HCT116 (cell line): Measurements from ENCODE around the gene TMPRSS9. TPM values are rescaled to one million over a fixed set of nuclear protein-coding genes. Genes with fewer than 3 reads are reported as not detected.

Experiments
- ATAC-seq: fragments of 200-7000 bp; cut with Tn5 transposase; 2 replicates; pipeline ENCODE4 v1.9.1; 2020; ENCODE audit warnings: mild to moderate bottlenecking, moderate library complexity
- Bru-seq: library from RNA; stranded (reverse); fragments of 400-500 nt; gene quantifications from one replicate; lab custom pipeline; 2021; lab: Mats Ljungman, UMichigan
- BruChase-seq, 2 experiments: library from RNA; stranded (reverse); fragments of 400-500 nt; gene quantifications; one replicate each; lab custom pipeline; 2021; lab: Mats Ljungman, UMichigan
- BruUV-seq: library from RNA; stranded (reverse); fragments of 400-500 nt; replicated peaks from 2 replicates; lab custom pipeline; 2021; lab: Mats Ljungman, UMichigan
- CTCF ChIA-PET: fragments of 300-600 bp; sonication (Branson Sonifier 250); formaldehyde crosslinking; loops from one replicate; lab custom pipeline; 2021; ENCODE audit warnings: antibody characterized with exemption; lab: Charles Lee
- POLR2A ChIA-PET: fragments of 300-600, 350-600 bp; sonication (Branson Sonifier 250); formaldehyde crosslinking; loops from one replicate; lab custom pipeline; 2021; ENCODE audit warnings: antibody characterized with exemption; lab: Charles Lee
- RAD21 ChIA-PET, 2 experiments: fragments of 300-600 bp; sonication (Branson Sonifier 250); formaldehyde crosslinking; loops; one replicate each; lab custom pipeline; 2023; ENCODE audit warnings: low total read pairs in 2 of 2; ENCODE audit not compliant: uncharacterized antibody in 2 of 2, unreplicated experiment in 2 of 2, low non-redundant PET in 1 of 2; lab: Charles Lee
- DNase-seq: peaks from one replicate; pipeline ENCODE4 v3.0.0-alpha.2; 2010; ENCODE audit warnings: low read depth, low spot score
- H2AFZ ChIP-seq: fragments of 200-600 bp; shearing (Covaris generic), sonication (generic); 2 replicates; pipeline ENCODE4 v1.6.1; 2017; ENCODE audit warnings: low read depth, mixed run types, mixed read lengths, antibody characterized with exemption, low read length; ENCODE audit not compliant: poor library complexity, severe bottlenecking
- H3K27ac ChIP-seq: 2 replicates; pipeline ENCODE4 v1.5.1; 2012; ENCODE audit warnings: low read depth, low read length
- H3K27me3 ChIP-seq: fragments of 200-600 bp; sonication (generic); 2 replicates; pipeline ENCODE4 v1.6.1; 2016; ENCODE audit warnings: mixed run types, low read length, mixed read lengths; ENCODE audit not compliant: insufficient read depth
- H3K36me3 ChIP-seq, 2 experiments: fragments of 200-500 bp in 1 of 2; fragments of 200-600 bp in 1 of 2; sonication (Bioruptor generic) in 1 of 2; sonication (generic) in 1 of 2; 2 replicates each; pipeline versions ENCODE4 v1.5.1 to v1.6.1; 2014 to 2016; ENCODE audit warnings: low read length in 2 of 2, inconsistent platforms in 1 of 2, mixed read lengths in 1 of 2, mixed run types in 1 of 2; ENCODE audit not compliant: insufficient read depth in 2 of 2, control insufficient read depth in 1 of 2
- H3K4me1 ChIP-seq, 2 experiments: fragments of 200-600 bp in 1 of 2; sonication (generic) in 1 of 2; 2 replicates each; pipeline versions ENCODE4 v1.5.1 to v1.6.1; 2012 to 2017; ENCODE audit warnings: low read length in 2 of 2, inconsistent platforms in 1 of 2, mild to moderate bottlenecking in 1 of 2, mixed read lengths in 1 of 2, mixed run types in 1 of 2, moderate library complexity in 1 of 2; ENCODE audit not compliant: insufficient read depth in 2 of 2, control insufficient read depth in 1 of 2
- H3K4me2 ChIP-seq: fragments of 200-600 bp; sonication (generic); 2 replicates; pipeline ENCODE4 v1.6.1; 2017; ENCODE audit warnings: mixed run types, low read length, mixed read lengths
- H3K4me3 ChIP-seq, 2 experiments: fragments of 200-600 bp in 1 of 2; sonication (generic) in 1 of 2; replicated peaks in 1 of 2; 2 replicates each; pipeline ENCODE4 v1.5.1; 2011 to 2016; ENCODE audit warnings: low read length in 2 of 2, control low read depth in 1 of 2, low read depth in 1 of 2, mild to moderate bottlenecking in 1 of 2, mixed read lengths in 1 of 2, mixed run types in 1 of 2
- H3K79me2 ChIP-seq: fragments of 200-600 bp; sonication (generic); 2 replicates; pipeline ENCODE4 v1.6.1; 2017; ENCODE audit warnings: mild to moderate bottlenecking, mixed run types, low read length, moderate library complexity, mixed read lengths; ENCODE audit not compliant: insufficient read depth
- H3K9ac ChIP-seq: fragments of 200-600 bp; sonication (generic); 2 replicates; pipeline ENCODE4 v1.6.1; 2016; ENCODE audit warnings: low read length, mixed read lengths
- H3K9me2 ChIP-seq: fragments of 200-600 bp; sonication (generic), shearing (Covaris generic); 2 replicates; pipeline ENCODE4 v1.6.1; 2017; ENCODE audit warnings: mixed run types, mild to moderate bottlenecking, moderate library complexity; ENCODE audit not compliant: insufficient read depth
- H3K9me3 ChIP-seq, 2 experiments: fragments of 200-500 bp in 1 of 2; fragments of 200-600 bp in 1 of 2; sonication (Bioruptor generic) in 1 of 2; sonication (generic) in 1 of 2; 2 replicates each; pipeline ENCODE4 v1.6.1; 2014 to 2017; ENCODE audit warnings: low read length in 2 of 2, mixed read lengths in 2 of 2, inconsistent platforms in 1 of 2, low read depth in 1 of 2, mild to moderate bottlenecking in 1 of 2, mixed run types in 1 of 2, moderate library complexity in 1 of 2; ENCODE audit not compliant: control insufficient read depth in 1 of 2, insufficient read depth in 1 of 2
- H4K20me1 ChIP-seq: fragments of 200-600 bp; sonication (generic), shearing (Covaris generic); 2 replicates; pipeline ENCODE4 v1.6.1; 2017; ENCODE audit warnings: mixed run types, mild to moderate bottlenecking, moderate library complexity; ENCODE audit not compliant: insufficient read depth
- ATF3 ChIP-seq: IDR thresholded peaks from 2 replicates; pipeline ENCODE4 v1.6.1; 2012
- CBX3 ChIP-seq: IDR thresholded peaks from 2 replicates; pipeline ENCODE4 v1.6.1; 2012; ENCODE audit warnings: low read depth
- CTCF ChIP-seq, 3 experiments: fragments of 200-600 bp in 1 of 3; sonication (generic) in 1 of 3; IDR thresholded peaks in 2 of 3; conservative IDR thresholded peaks in 1 of 3; 2 replicates each; pipeline ENCODE4 v1.5.1; 2012 to 2017; ENCODE audit warnings: low read depth in 2 of 3, low read length in 2 of 3, antibody characterized with exemption in 1 of 3, borderline replicate concordance in 1 of 3, control low read depth in 1 of 3, mild to moderate bottlenecking in 1 of 3, mixed read lengths in 1 of 3, mixed run types in 1 of 3, moderate library complexity in 1 of 3; ENCODE audit not compliant: insufficient read depth in 1 of 3
- ELF1 ChIP-seq: IDR thresholded peaks from 2 replicates; pipeline ENCODE4 v1.6.1; 2012; ENCODE audit warnings: low read depth, borderline replicate concordance
- EZH2phosphoT487 ChIP-seq: fragments of 200-600 bp; IDR thresholded peaks from 2 replicates; pipeline ENCODE4 v1.6.1; 2018; ENCODE audit warnings: antibody characterized with exemption, borderline replicate concordance
- FOSL1 ChIP-seq: IDR thresholded peaks from 2 replicates; pipeline ENCODE4 v1.6.1; 2012; ENCODE audit warnings: low read depth
- JUND ChIP-seq: IDR thresholded peaks from 2 replicates; pipeline ENCODE4 v1.6.1; 2012
- POLR2A ChIP-seq: IDR thresholded peaks from 2 replicates; pipeline ENCODE4 v1.7.0; 2011; ENCODE audit warnings: borderline replicate concordance; ENCODE audit not compliant: insufficient read depth, insufficient read length; ENCODE audit errors: extremely low read depth
- POLR2AphosphoS5 ChIP-seq: IDR thresholded peaks from 2 replicates; pipeline ENCODE4 v1.6.1; 2011; ENCODE audit warnings: mild to moderate bottlenecking, low read depth, low read length, moderate library complexity
- RAD21 ChIP-seq: IDR thresholded peaks from 2 replicates; pipeline ENCODE4 v1.6.1; 2012; ENCODE audit warnings: low read depth, mild to moderate bottlenecking
- REST ChIP-seq: IDR thresholded peaks from 2 replicates; pipeline ENCODE4 v1.6.1; 2012; ENCODE audit warnings: low read depth
- SIN3A ChIP-seq: IDR thresholded peaks from 2 replicates; pipeline ENCODE4 v1.6.1; 2012; ENCODE audit warnings: low read depth
- SRF ChIP-seq: IDR thresholded peaks from 2 replicates; pipeline ENCODE4 v1.6.1; 2012; ENCODE audit warnings: low read depth
- TCF7L2 ChIP-seq: IDR thresholded peaks from 2 replicates; pipeline ENCODE4 v1.7.0; 2011; ENCODE audit warnings: borderline replicate concordance, inconsistent platforms; ENCODE audit not compliant: insufficient read depth, insufficient read length; ENCODE audit errors: extremely low read depth
- YY1 ChIP-seq: IDR thresholded peaks from 2 replicates; pipeline ENCODE4 v1.6.1; 2011; ENCODE audit warnings: low read length, low read depth, moderate library complexity, mild to moderate bottlenecking; ENCODE audit not compliant: insufficient replicate concordance; ENCODE audit errors: extremely low read depth
- ZBTB33 ChIP-seq: IDR thresholded peaks from 2 replicates; pipeline ENCODE4 v1.6.1; 2011; ENCODE audit warnings: mild to moderate bottlenecking, low read length, moderate library complexity; ENCODE audit not compliant: insufficient replicate concordance; ENCODE audit errors: extremely low read depth
- ZFX ChIP-seq: fragments of 450-650 bp; IDR thresholded peaks from 2 replicates; pipeline ENCODE4 v1.6.1; 2017
- intact Hi-C: fragments of 100-400 bp; cut with micrococcal nuclease; formaldehyde crosslinking; loops from 2 replicates; pipeline ENCODE4 v1.10.0; 2022
- long read RNA-seq: library from polyadenylated mRNA; unstranded; transcript quantifications from one replicate; pipeline ENCODE4 v2.0.0, GENCODE V29; 2021; ENCODE audit not compliant: unreplicated experiment
- polyA plus RNA-seq: library from polyadenylated mRNA; unstranded; fragments of >200 nt; gene quantifications from 2 replicates; pipeline ENCODE4 v1.2.1, GENCODE V29; 2012; ENCODE audit warnings: missing spikeins
- total RNA-seq: library from RNA; stranded (reverse); gene quantifications from one replicate; pipeline ENCODE4 v1.2.1, GENCODE V29; 2021; ENCODE audit not compliant: unreplicated experiment

The TMPRSS9 gene
- total RNA-seq = not detected
- polyA plus RNA-seq = 0.30 and 0.87 TPM in 2 replicates
- Bru-seq, nascent RNA = percentile 15 among the genes with signal in this experiment
- BruChase-seq, experiment 1, labeled RNA remaining after a 6-hour chase = percentile 18 among the genes with signal in this experiment
- BruChase-seq, experiment 2, labeled RNA remaining after a 2-hour chase = percentile 12 among the genes with signal in this experiment
- long read RNA-seq, partial matches to known transcripts = 0 of 2 reads
- long read RNA-seq, other reads (novel, unspliced or antisense) = 2 of 2 reads

GRCh38 chr19:2359992-2360685 lies at the start of gene TMPRSS9:
Gene TMPRSS9, plus strand, starts transcription at chr19:2360265. Its CDS starts 29,521 bp downstream, at chr19:2389786.
- POLR2A ChIA-PET = no interaction called here
- ATAC-seq (no peak), DNase-seq (no peak)
- no peaks in the 10 kb centered on the region for H3K36me3 ChIP-seq
- no peak within 1 kb of the TSS for H3K9ac ChIP-seq
- H3K27me3 ChIP-seq = peaks cover 4% of the 10 kb centered on the region; the same call in 1 of the 2 replicates
- CTCF ChIA-PET = no interaction called here
- no peak within 1 kb of the TSS for H2AFZ ChIP-seq
- H4K20me1 ChIP-seq = no peaks in the 10 kb centered on the region
- no peak for TF ChIP-seq REST
- no peak for TF ChIP-seq CTCF (IDR thresholded peaks at IDR 0.05 in 2 of 3, conservative IDR thresholded peaks at IDR 0.05 in 1 of 3; ENCODE audit: borderline replicate concordance in 1 of 3, insufficient read depth in 1 of 3, low read depth in 2 of 3, low read length in 2 of 3)
- no peak for TF ChIP-seq SRF
- TF ChIP-seq FOSL1 = no peak
- no peak for TF ChIP-seq ZFX
- no peak for TF ChIP-seq TCF7L2
- TF ChIP-seq SIN3A = no peak
- no peak for TF ChIP-seq POLR2A
- TF ChIP-seq CBX3 = no peak
- TF ChIP-seq EZH2phosphoT487 = no peak
- TF ChIP-seq ELF1 = no peak
- TF ChIP-seq RAD21 = no peak
- no peak for TF ChIP-seq YY1
- TF ChIP-seq ZBTB33 = no peak
- no peak for TF ChIP-seq ATF3
- no peak for TF ChIP-seq JUND
- no peak for TF ChIP-seq POLR2AphosphoS5
- RAD21 ChIA-PET = no interaction called here
- H3K4me3 ChIP-seq = no peak within 1 kb of the TSS
- no TSS peak for BruUV-seq
- H3K27ac ChIP-seq = no peak within 1 kb of the TSS
- no peaks in the 10 kb centered on the region for H3K4me1 ChIP-seq
- no peaks in the 10 kb centered on the region for H3K9me2 ChIP-seq
- no peak within 1 kb of the TSS for H3K4me2 ChIP-seq
- intact Hi-C loops = no loop called here
- H3K9me3 ChIP-seq = no peaks in the 10 kb centered on the region
- H3K79me2 ChIP-seq = no peaks in the 10 kb centered on the region
